Activated CD4-positive, CD25-positive, alpha-beta regulatory T cell (primary cell): ENCODE results near the gene AHCYL1.
A peak's percentile ranks its signal among the peaks of the same experiment; 100 is the strongest.
"Not testable (repeated sequence)": the region's sequence is repeated elsewhere in the genome, so short reads cannot be mapped to it uniquely, and the experiment has no call there.

Experiments
- DNase-seq, 4 experiments: peaks; one replicate each; lab custom pipeline; 2025; lab: John Stamatoyannopoulos, UW

AHCYL1 gene

DNA sequence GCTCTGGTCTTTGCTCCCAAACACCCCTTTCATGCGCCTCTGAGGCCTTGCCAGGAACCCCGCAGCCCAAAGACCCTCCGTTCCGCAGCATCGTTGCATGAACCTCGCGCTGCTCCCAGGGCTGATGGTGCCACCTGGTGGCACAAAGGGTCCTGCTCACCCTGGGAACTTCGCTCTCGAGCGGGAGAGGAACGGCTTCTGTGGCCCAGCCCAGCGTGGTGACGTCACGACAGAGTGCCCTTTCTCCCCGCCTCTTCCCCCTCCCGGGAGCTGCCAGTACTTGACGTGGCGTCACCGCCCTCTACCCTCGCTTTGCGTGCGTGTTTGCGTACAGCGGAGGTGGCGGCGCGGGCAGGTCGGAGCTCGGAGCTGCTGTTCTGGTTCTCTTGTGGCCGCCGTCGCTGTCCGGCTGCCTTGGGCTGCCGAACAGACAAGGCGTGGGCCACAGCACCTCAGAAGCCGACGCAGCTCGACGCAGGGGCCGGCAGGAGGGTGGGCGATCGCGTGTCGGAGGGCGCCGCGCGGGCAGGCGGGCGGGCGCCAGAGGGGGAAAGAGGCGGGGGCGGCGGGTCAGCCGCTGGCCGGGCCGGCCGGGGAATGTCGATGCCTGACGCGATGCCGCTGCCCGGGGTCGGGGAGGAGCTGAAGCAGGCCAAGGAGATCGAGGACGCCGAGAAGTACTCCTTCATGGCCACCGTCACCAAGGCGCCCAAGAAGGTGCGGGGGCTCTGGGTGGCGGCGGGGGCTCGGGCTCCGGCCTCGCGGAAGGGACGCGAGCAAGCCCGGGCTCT lies at the start of gene AHCYL1:
TSS of gene AHCYL1 (plus strand) at position 310 of the 791 bp plus-strand sequence. CDS start at position 598, 288 bp downstream.
- peak; percentile 97 to 99 (median 98) for DNase-seq

DNA sequence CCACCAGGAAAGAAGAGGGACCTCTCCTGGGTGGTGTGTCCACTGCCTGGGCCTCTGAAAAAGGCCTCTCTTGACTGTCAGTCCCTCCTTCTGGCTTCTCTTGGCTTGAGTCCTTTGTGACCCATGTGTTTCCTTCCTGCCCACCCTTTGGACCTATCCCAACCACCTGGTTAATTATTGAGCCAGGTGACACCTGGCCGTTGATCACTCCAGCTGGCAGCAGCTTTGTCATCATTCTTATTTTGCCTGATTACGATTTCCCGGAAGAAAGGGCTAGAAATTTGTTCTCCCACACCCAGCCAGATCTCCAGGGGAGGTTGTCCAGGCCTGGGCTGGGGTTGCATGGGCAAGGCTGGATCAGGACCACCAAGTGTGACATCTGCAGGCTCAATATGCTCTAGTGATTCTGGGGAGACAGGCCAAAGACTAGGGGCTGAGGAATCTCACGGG lies 49.1 kb upstream of the AHCYL1 start:
- DNase-seq, result no peak

DNA sequence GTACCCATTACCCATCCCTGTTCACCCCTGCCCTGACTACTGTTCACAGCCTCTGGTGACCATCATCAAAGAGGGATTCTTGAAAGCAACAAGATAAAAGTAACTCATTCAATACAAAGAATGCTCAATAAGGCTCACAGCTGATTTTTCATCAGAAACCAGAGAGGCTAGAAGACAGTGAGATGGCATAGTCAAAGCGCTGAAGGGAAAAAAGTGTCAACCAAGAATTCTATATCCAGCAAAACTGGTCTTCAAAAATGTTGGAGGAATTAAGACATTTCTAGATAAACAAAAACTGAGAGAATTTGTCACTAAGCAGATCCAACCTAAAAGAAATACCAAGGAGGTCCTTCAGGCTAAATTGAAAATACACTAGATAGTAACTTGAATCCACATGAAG lies 46.8 kb upstream of the AHCYL1 start:
- DNase-seq, result no peak

DNA sequence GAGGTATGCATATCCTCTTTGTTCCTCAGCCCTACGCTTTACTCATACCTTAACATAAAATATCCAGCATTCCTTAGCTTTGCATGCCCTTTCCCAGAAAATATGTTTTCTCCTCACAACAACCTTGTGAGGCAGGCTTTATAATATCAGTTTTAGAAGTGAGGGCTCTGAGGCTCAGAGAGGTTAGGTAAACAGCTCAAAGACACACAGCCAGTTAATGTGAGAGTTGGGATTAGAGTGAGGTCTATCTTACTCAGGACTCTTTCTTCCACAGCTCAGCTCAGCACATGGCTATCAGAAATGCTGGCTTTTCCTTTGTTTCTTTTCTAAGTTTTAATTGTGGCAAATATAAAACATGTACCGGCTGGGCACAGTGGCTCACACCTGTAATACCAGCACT lies 46.0 kb upstream of the AHCYL1 start:
- DNase-seq, result no peak

DNA sequence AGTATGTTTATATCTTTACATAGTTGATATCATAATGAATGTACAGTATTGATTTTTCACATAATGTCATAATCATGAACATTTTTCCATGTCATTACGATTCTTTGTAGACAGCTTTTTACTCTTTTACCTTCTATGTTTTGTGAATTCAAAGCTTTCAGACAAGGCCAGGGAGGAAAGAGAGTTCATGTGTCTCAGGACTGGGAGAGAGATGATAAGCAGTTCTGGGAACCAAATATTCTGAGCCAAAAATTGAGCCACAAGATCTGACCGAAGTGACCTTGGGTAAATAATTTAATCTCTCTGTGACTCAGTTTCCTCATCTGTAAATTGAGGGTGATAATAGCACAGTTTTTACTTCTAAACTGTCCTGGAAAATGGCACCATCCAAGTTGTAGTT lies 42.1 kb upstream of the AHCYL1 start:
- no peak for DNase-seq

DNA sequence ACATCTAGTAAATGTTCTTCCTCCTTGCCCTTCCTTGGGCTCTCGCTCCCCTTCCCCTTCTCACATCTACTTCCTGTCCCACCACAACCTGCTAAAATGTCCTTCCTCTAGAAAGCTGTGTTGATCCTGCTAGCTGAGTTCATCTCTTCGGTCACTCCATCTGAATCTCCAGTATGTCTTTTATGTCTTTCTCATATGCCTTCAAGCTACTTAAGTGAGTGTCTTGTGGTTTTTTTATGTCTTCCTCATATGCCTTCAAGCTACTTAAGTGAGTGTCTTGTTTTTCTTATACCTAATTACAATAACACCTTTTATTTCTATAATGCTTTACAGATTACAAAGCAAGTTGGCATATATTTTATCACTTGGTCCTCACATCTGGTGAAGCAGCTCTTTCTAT lies 40.0 kb upstream of the AHCYL1 start:
- no peak for DNase-seq

DNA sequence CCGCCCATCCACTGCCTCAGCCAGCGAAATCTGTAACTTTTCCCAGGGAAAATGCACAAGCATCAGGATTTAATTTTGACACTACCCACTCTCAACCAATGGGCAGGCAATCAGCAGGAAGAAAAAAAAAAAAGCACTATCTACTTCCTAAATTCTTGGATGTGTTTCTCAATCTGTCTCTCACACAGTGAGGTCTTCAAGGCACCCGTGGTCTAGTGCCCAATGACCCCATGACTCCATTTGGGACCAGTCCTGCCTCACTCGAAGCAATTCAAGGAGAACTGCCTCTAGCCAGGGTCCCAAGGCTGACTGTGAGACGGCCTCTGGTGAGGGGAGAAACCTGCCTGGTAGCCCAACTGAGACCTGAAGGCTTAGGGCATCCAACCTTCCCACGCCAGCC lies 38.1 kb upstream of the AHCYL1 start:
- DNase-seq, result no peak

DNA sequence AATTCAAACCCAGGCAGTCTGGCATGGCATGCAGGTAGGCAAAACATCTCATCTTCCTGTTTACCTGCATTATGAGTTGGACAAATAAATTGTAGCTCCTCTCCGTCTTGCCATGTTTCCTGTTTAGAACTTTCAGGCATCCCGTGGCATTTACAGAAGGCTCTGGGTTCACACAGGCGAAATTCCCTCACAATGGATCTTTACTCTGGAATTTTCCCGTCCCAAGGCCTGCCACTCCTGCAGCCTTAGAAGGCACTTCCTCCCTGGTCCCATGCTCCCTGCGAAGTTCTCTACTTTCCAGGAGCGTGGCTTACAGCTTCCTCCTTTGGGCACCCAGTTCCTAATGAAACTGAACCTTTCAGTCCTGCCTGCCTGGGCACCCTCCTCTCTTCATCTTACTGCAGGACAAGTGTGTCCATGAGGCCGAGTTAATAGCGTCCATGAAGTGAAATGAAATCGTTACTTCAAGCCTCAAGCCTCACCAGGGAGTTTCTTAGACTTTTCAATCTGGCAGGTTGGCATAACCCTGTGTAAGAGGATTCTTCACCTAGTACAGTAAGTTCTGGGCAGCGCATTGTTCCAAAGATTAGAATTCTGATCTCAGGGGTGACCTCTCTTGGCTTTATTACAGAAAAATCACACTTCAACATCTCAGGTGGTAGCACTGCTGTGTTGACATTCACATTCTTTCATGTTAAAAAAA lies 36.8 kb upstream of the AHCYL1 start:
- no peak for DNase-seq

DNA sequence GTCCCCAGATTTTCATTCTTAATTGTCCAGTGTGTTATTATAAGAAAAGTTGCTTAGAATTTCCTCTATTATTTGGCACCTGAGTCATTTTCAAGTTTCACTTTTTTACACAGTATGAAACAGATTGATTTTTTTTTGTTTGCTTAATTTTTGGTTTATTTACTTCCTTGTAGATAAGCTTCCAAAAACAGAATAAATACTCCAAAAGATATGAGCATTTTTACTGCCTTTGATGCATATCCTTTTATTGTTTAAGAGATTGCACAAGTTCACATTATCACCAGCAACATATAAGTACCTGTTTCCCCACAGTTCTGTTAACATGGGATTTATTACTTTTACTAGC lies 36.3 kb upstream of the AHCYL1 start:
- DNase-seq, result no peak

DNA sequence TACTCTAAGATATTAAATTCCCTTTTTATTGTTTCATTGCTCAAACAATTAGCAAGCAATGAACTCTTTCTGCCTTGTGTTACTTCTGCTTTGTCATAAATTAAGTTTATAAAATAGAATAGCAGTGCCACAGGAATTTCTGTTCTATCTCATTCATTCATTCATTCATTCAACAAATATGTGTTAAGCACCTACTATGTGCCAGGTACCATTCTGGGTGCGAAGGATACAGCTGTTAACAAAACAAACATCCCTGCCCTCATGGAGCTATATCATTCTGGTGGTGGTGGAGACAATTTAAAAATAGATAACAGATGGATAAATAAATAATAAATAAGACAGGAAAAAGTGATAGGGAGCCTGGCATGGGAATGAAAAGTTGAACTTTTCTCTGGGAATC lies 34.5 kb upstream of the AHCYL1 start:
- DNase-seq, result no peak

DNA sequence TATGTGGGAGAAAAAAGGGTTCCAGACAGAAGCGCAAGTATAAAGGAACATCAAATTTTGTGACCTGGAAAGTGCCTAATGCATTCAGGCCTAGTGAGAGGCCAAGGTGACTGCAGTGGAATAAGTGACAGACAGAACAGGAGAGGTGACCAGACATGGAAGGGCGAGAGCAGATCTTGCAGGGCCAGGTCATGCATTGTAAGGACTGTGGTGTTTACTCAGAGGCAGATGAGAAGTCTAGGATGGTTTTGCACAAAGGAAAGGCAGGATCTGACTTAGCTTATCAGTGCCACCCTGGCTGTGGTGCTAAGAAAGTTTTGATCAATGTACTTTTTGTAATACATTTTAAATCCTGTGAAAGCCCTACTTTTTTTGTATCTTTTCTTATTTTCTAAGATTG lies 34.1 kb upstream of the AHCYL1 start:
- DNase-seq, result no peak

DNA sequence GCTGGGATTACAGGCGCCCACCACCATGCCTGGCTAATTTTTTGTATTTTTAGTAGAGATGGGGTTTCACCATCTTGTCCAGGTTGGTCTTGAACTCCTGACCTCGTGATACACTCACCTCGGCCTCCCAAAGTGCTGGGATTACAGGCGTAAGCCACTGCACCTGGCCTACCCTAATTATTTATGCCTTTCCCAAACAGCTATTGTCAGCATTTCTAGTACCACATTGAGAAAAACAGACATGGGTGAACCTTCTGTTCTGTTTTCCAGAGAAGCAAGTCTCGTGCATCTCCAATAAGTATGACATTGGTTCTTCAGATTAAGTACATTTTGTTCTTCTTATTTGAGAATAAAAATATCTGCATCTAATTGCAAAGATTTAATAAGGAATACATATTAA lies 33.1 kb upstream of the AHCYL1 start:
- DNase-seq, result not testable (repeated sequence)

DNA sequence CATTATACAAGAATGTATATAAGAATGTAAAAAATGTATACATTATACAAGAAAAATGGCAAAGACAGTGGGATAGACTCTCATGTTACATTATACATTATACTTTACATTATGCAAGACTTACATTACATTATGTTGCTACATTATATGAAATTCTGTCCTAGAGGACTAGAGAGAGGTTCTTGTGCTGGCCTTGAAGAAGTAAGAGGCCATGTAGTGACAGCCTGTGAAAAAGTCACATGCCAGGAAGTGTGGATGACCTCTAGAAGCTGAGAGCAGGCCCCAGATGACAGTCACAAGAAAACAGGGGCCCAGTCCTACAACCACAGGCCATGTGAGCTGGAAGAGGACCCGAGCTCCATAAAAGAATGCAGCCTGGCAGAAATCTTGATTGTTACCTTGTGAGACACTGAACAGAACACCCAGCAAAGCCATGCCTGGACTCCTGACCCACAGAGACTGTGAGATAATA lies 30.5 kb upstream of the AHCYL1 start:
- no peak for DNase-seq

DNA sequence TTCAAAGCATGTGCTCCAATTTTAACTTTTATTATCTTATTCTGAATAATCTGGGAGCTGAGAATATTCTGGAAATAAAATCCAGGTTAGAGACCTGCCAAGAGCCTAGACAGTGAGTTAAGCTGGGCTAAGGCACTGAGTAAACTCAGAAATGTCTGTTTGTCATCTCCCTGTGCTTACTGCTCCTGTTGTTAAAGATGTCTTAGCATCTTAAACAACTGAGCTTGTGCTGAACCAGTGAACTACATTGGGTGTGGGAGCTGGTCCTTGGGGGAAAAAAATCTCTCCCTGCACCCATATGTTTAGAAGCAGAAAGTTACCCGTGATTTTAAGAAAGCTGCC lies 25.0 kb upstream of the AHCYL1 start:
- no peak for DNase-seq

DNA sequence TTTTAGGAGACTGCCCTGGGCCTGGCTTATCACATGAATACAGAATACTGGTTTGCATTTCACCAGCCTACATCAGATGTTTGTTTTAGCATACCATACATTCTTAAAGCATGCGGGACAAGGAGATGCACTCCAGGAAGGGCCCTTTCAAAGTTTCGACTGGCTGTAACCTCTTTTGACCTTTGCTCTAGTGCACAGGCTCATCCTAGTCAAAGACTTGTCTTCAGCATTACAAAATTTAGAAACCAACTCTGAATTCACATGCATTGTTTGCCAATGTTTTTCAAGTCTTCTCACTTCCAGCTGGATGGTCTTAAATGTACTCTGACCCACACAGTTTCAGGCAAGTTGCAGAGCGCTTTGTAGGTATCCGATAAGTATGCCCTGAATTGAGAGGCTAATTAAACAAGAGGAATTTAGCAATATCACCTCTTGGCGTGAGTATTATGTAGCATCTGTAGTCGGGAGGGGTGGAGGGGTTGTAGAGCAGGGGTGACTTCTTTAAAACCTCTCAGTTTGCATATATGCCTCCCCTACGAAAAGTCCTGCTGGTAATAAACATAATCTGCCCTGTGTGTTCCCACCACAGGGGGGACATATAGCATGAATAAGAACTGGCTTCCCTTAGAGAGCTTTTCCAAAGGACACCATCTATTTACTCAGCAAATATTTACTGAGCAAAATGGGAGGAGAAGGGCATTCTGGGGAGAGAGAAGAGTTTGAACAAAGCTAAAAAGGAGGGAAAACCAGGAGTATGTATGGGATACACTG lies 24.4 kb upstream of the AHCYL1 start:
- no peak for DNase-seq

DNA sequence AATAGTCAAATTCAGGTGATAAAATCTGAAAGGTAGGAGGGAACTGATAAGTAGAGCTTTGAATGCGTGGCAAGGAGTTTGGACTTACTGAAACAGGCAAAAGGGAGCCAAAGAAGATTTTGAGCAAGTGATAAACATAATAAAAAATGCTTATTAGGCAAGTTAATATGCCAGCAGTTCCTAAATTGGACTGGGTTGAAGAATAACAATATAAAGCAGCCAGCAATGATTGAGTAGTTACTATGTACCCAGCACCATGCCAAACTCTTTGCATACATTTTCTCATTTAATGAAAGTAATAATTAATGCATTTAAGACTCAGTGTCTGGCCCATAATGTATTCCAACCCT lies 23.8 kb upstream of the AHCYL1 start:
- no peak for DNase-seq

DNA sequence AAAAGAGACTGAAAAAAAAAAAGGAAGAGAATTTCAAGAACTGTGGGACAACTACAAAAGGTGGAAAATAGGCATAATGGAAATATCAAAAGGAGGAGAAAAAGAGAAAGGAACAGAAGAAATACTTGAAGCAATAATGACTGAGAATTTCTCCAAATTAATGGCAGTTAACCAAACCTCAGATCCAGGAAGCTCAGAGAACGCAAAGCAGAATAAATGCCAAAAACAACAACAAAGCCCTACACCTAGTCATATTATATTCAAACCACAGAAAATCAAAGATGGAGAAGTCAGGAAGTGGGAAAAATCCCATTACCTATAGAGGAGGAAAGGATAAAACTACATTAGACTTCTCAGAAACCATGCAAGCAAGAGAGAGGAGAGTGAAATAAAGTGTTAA lies 20.7 kb upstream of the AHCYL1 start:
- DNase-seq, result no peak

DNA sequence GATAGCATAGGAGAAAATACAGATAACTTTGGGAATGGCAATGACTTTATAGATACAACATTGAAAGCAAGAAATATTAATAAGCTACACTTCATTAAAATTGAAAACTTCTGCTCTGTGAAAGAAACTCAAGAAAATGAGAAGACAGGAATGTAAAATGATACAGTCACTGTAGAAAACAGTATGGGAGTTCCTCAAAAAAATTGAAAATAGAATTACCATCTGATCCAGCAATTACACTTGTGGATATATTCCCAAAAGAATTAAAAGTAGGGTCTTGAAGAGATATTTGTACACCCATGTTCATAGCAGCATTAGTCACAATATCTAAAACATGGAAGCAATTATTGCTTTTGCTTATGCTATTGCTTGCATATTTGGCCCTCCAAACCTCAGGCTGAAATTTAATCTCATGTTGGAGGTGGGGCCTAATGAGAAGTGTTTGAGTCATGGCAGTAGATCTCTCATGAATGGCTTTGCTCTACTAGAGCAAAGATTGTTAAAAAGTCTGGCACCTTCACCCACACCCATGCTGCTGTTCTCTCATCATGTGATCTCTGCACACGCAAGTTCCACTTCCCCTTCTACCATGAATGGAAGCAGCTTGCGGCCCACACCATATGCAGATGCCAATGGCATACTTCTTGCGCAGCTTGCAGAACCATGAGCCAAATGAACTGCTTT lies 15.3 kb upstream of the AHCYL1 start:
- DNase-seq, result no peak

DNA sequence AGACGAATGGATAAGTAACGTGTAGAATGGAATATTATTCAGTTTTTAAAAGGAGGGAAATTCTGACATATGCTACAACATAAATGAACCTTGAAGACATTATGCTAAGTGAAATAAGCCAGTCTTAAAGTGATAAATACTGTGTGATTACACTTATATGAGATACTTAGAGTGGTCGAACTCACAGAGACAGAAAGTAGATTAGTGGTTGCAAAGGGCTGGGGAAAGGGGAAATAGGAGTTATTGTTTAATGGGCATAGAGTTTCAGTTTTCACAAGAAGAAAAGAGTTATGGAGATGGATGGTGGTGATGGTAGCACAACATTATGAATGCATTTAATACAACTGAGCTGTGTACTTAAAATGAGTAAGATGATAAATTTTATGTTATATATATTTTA lies 14.7 kb upstream of the AHCYL1 start:
- DNase-seq, result no peak

DNA sequence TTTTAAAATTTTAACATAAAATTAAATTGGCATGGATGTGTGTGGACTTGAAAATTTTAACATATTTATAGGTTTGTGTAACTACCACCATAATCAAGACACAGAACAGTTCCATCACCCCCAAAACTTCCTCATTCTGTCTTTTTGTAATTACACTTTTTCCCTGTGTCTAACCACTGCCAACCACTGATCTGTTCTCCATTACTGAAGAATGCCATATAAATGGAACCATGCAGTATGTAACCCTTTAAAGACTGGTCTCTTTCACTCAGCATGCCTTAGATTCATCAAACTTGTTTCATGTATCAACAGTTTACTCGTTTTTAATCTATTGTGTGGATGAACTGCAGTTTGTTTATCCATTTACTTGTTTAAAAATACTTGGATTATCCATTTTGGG lies 13.0 kb upstream of the AHCYL1 start:
- no peak for DNase-seq

DNA sequence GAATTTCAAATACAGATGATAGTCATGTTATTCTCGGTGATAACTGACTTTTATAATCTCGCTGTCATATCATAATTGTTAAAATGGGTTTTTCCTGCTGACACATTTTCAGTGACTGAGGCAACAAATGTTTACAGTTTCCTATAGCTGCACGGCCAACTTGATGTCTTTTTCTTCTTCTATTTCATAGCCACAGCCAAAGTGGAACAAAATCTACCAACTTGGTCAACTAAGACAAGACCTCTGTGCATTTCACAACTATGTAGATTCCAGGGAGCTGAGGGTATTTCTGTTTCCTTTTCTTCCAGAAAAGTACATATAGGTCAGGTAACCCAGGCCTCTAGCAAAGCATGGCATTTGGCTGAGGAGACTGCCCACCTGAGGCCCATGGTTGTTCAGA lies 10.4 kb upstream of the AHCYL1 start:
- no peak for DNase-seq

DNA sequence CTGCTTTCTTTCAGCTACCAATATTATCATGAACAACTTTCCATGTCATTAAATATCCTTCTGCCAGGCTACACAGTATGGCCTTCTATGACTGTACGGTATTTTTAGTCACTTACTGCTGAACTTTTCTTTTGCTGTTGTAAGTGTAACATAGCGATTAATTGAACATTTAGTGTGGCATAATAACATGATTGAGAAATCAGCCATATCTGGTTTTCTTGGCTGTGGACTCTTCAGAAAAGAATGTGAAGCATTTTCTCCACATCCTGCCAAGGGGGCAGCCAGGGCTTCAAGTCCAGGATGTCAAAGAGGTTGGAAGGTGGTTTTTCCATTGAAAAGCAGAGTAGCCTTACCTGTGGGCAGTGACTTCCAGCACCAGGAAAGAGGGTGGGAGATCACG lies 8.8 kb upstream of the AHCYL1 start:
- no peak for DNase-seq
